Measurements from ENCODE around the gene HMGXB4.

- TF ChIP-seq PHF8 (IDR thresholded peaks at IDR 0.05; ENCODE audit: borderline replicate concordance, low read depth) = no peak
- no peak for TF ChIP-seq CTCF (IDR thresholded peaks at IDR 0.05)
- no peak for TF ChIP-seq CHD4 (IDR thresholded peaks at IDR 0.05; ENCODE audit: borderline replicate concordance)
- no peak for TF ChIP-seq RCOR1 (IDR thresholded peaks at IDR 0.05; ENCODE audit: low read depth, low read length)
- no peak for TF ChIP-seq JUNB (IDR thresholded peaks at IDR 0.05)
Measured at GRCh38 chr22:35257002-35257320, 332 bp upstream of the HMGXB4 start.

All from A549 (cell line).